HepG2 (cell line): ENCODE measurements around the gene CKS1B. TPM values are rescaled to one million over a fixed set of nuclear protein-coding genes. Genes with fewer than 3 reads are reported as not detected.

Source experiments
- ADNP ChIP-seq: sonication (generic); formaldehyde crosslinking; IDR thresholded peaks from 2 replicates; pipeline ENCODE4 v1.4.0; 2020; ENCODE audit warnings: missing genetic modification reagents
- ATM ChIP-seq: fragments of 450-650 bp; IDR thresholded peaks from 2 replicates; pipeline ENCODE4 v1.7.1; 2017; ENCODE audit warnings: mild to moderate bottlenecking, borderline replicate concordance
- EP300 ChIP-seq, 3 experiments: sonication (generic) in 1 of 3; formaldehyde crosslinking in 1 of 3; IDR thresholded peaks; 2 replicates each; pipeline versions ENCODE4 v1.5.1 to v1.6.1; 2011 to 2020; ENCODE audit warnings: low read depth in 2 of 3, low read length in 2 of 3, borderline replicate concordance in 1 of 3, improper control_type of control experiment in 1 of 3, mild to moderate bottlenecking in 1 of 3, missing genetic modification reagents in 1 of 3, moderate library complexity in 1 of 3
- GATAD1 ChIP-seq: IDR thresholded peaks from 2 replicates; pipeline ENCODE4 v1.6.1; 2016; ENCODE audit warnings: missing genetic modification reagents, missing compliant biosample characterization
- GLMP ChIP-seq: sonication (generic); formaldehyde crosslinking; IDR thresholded peaks from 2 replicates; pipeline ENCODE4 v1.9.0; 2021; ENCODE audit warnings: missing genetic modification reagents, mild to moderate bottlenecking, borderline replicate concordance
- HNRNPH1 ChIP-seq: fragments of 200-400 bp; formaldehyde crosslinking; optimal IDR thresholded peaks from 2 replicates; pipeline ENCODE3; 2017; ENCODE audit warnings: mild to moderate bottlenecking, low read depth, low read length
- HOXA5 ChIP-seq: sonication (generic); formaldehyde crosslinking; IDR thresholded peaks from 2 replicates; pipeline ENCODE4 v1.4.0; 2020; ENCODE audit warnings: missing genetic modification reagents
- KAT7 ChIP-seq: IDR thresholded peaks from 2 replicates; pipeline ENCODE4 v1.6.1; 2018; ENCODE audit warnings: borderline replicate concordance, missing compliant biosample characterization
- MAFG ChIP-seq: sonication (generic); formaldehyde crosslinking; IDR thresholded peaks from 2 replicates; pipeline ENCODE4 v1.5.1; 2020; ENCODE audit warnings: mild to moderate bottlenecking, missing genetic modification reagents
- MIER3 ChIP-seq: IDR thresholded peaks from 2 replicates; pipeline ENCODE4 v1.6.1; 2016; ENCODE audit warnings: missing compliant biosample characterization, borderline replicate concordance
- PHF20 ChIP-seq: sonication (generic); formaldehyde crosslinking; IDR thresholded peaks from 2 replicates; pipeline ENCODE4 v1.5.0; 2020; ENCODE audit warnings: mild to moderate bottlenecking, missing genetic modification reagents
- RFX3 ChIP-seq: IDR thresholded peaks from 2 replicates; pipeline ENCODE4 v1.6.1; 2016; ENCODE audit warnings: missing biosample characterization, missing genetic modification reagents
- SCMH1 ChIP-seq: sonication (generic); formaldehyde crosslinking; IDR thresholded peaks from 2 replicates; pipeline ENCODE4 v1.9.0; 2021; ENCODE audit warnings: missing genetic modification reagents, mild to moderate bottlenecking, borderline replicate concordance
- SIN3A ChIP-seq: IDR thresholded peaks from 2 replicates; pipeline ENCODE4 v1.6.1; 2011; ENCODE audit warnings: low read depth, mild to moderate bottlenecking, control low read depth, low read length, borderline replicate concordance
- SNRNP70 ChIP-seq: fragments of 200-400 bp; formaldehyde crosslinking; IDR thresholded peaks from 2 replicates; pipeline ENCODE4 v1.6.1; 2017; ENCODE audit warnings: mild to moderate bottlenecking, low read depth, low read length, moderate library complexity
- ZHX2 ChIP-seq, 2 experiments: sonication (generic) in 1 of 2; formaldehyde crosslinking in 1 of 2; IDR thresholded peaks; 2 replicates each; pipeline versions ENCODE4 v1.6.1 to v1.9.0; 2014 to 2022; ENCODE audit warnings: antibody characterized with exemption in 1 of 2, borderline replicate concordance in 1 of 2, inconsistent platforms in 1 of 2, low read depth in 1 of 2, missing genetic modification reagents in 1 of 2
- ZMYM2 ChIP-seq: sonication (generic); formaldehyde crosslinking; IDR thresholded peaks from 2 replicates; pipeline ENCODE4 v1.8.0; 2022; ENCODE audit warnings: mild to moderate bottlenecking, missing genetic modification reagents
- ZNF207 ChIP-seq: fragments of 450-650 bp; IDR thresholded peaks from 2 replicates; pipeline ENCODE4 v1.6.1; 2016; ENCODE audit warnings: antibody characterized with exemption, borderline replicate concordance
- ZNF329 ChIP-seq: sonication (generic); formaldehyde crosslinking; IDR thresholded peaks from 2 replicates; pipeline ENCODE4 v1.9.0; 2021; ENCODE audit warnings: low read depth, mild to moderate bottlenecking, missing genetic modification reagents
- ZNF577 ChIP-seq: sonication (generic); formaldehyde crosslinking; IDR thresholded peaks from 2 replicates; pipeline ENCODE4 v1.4.0; 2020; ENCODE audit warnings: mild to moderate bottlenecking, low read depth, missing genetic modification reagents, borderline replicate concordance
- ZNF784 ChIP-seq: sonication (generic); formaldehyde crosslinking; IDR thresholded peaks from 2 replicates; pipeline ENCODE4 v1.5.1; 2020; ENCODE audit warnings: missing genetic modification reagents, mild to moderate bottlenecking, borderline replicate concordance
- polyA plus RNA-seq, 8 experiments: library from polyadenylated mRNA; depleted of rRNA in 3 of 8; stranded (reverse) in 7 of 8; unstranded in 1 of 8; fragments of >200 nt; fragmentation: Illumina TruSeq in 4 of 8; extraction: Trizol in 4 of 8; gene quantifications; 2 replicates each; pipeline versions ENCODE4 v1.2.1 to v1.2.3, GENCODE V29; 2011 to 2016; ENCODE audit warnings: low read depth in 4 of 8, missing spikeins in 1 of 8, mixed read lengths in 1 of 8; ENCODE audit not compliant: insufficient read depth in 1 of 8
- total RNA-seq, 5 experiments: library from RNA; depleted of rRNA; stranded (reverse); fragments of >200 nt; fragmentation: Illumina TruSeq; extraction: Trizol; gene quantifications; 2 replicates each; pipeline ENCODE4 v1.2.3, GENCODE V29; 2016; ENCODE audit warnings: low read depth in 1 of 5

Gene CKS1B
- total and polyA plus RNA-seq, 2 of the 13 experiments (the other 11 are each of a cell fraction or from before 2014, with no cell fraction given): 217 to 222 TPM

GRCh38 chr1:155017041-155017945 is 42.8 kb downstream of the CKS1B start (continued):
- TF ChIP-seq ZHX2 (IDR thresholded peaks at IDR 0.05; ENCODE audit: low read depth): peak; percentile 41
- TF ChIP-seq ZHX2 (CRISPR knock-in tag; IDR thresholded peaks at IDR 0.05; ENCODE audit: borderline replicate concordance): no peak
- no peak for TF ChIP-seq ZNF577 (CRISPR knock-in tag)
- no peak for TF ChIP-seq RFX3 (CRISPR knock-in tag)
- TF ChIP-seq ATM: no peak
- no peak for TF ChIP-seq ZNF207
- no peak for TF ChIP-seq SNRNP70
- peak; percentile 71 for TF ChIP-seq GATAD1 (CRISPR knock-in tag)
- TF ChIP-seq MIER3 (CRISPR knock-in tag): peak; percentile 47; the same call in 1 of the 2 replicates
- peak; percentile 90 for TF ChIP-seq HOXA5 (CRISPR knock-in tag)
- TF ChIP-seq EP300 (IDR thresholded peaks at IDR 0.05; ENCODE audit: low read depth in 2 of 2, low read length in 2 of 2): peak in 1 of 2 experiments; percentile 20; a peak in 1 of 4 replicates
- peak; percentile 52; the same call in 1 of the 2 replicates for TF ChIP-seq EP300 (CRISPR knock-in tag; IDR thresholded peaks at IDR 0.05; ENCODE audit: borderline replicate concordance)
- TF ChIP-seq HNRNPH1: no peak
- peak; percentile 71 for TF ChIP-seq PHF20 (CRISPR knock-in tag)
- TF ChIP-seq SIN3A: no peak
- TF ChIP-seq ZMYM2 (CRISPR knock-in tag): no peak; the same call in 1 of the 2 replicates
- 0 out of 2 replicates have a peak, but pooled peaks have one; percentile 53 for TF ChIP-seq ADNP (CRISPR knock-in tag)
- TF ChIP-seq GLMP (CRISPR knock-in tag): no peak
- TF ChIP-seq MAFG (CRISPR knock-in tag): no peak
- TF ChIP-seq ZNF329 (CRISPR knock-in tag): no peak
- TF ChIP-seq ZNF784 (CRISPR knock-in tag): peak; percentile 79; the same call in 1 of the 2 replicates
- no peak for TF ChIP-seq SCMH1 (CRISPR knock-in tag)
- TF ChIP-seq KAT7: peak; percentile 97; the same call in 1 of the 2 replicates
